ENCODE data around the gene APOL4. TPM values are rescaled to one million over a fixed set of nuclear protein-coding genes. Genes with fewer than 3 reads are reported as not detected.
"Not testable (repeated sequence)": the region's sequence is repeated elsewhere in the genome, so short reads cannot be mapped to it uniquely, and the experiment has no call there.

Gene APOL4
- total and polyA plus RNA-seq, 5 experiments from 2014 or later, result not detected

- peaks cover 5 to 15% (median 9%) of the 10 kb centered on the region in 5 donors for H3K27me3 Mint-ChIP-seq
- ATAC-seq, H3K36me3 Mint-ChIP-seq, H3K4me3 Mint-ChIP-seq, DNase-seq, H3K9me3 Mint-ChIP-seq, POLR2A ChIA-PET: not testable (repeated sequence)
- H3K4me1 Mint-ChIP-seq, result peaks cover 4 to 26% (median 8%) of the 10 kb centered on the region in 4 donors
- H3K27ac Mint-ChIP-seq, result peak overlapping the region in 1 of 10 donors; percentile 67
Measured at GRCh38 chr22:36202906-36203305, 1.3 kb upstream of the APOL4 start.

- H3K36me3 Mint-ChIP-seq, H3K4me3 Mint-ChIP-seq, H3K9me3 Mint-ChIP-seq, POLR2A ChIA-PET, DNase-seq, H3K27ac Mint-ChIP-seq, ATAC-seq: not testable (repeated sequence)
- peaks cover 11 to 39% (median 19%) of the 10 kb centered on the region in 4 donors for H3K4me1 Mint-ChIP-seq
- peaks cover 3 to 15% (median 9%) of the 10 kb centered on the region in 5 donors for H3K27me3 Mint-ChIP-seq
Measured at GRCh38 chr22:36201025-36201424, 584 bp downstream of the APOL4 start.

GRCh38 chr22:36199001-36199551 lies 2.5 kb downstream of the APOL4 start:
- H3K27ac Mint-ChIP-seq, result peak overlapping the region in 1 of 10 donors; percentile 11
- ATAC-seq (no peak), DNase-seq (no peak)
- peaks cover 9 to 25% (median 19%) of the 10 kb centered on the region in 4 donors for H3K4me1 Mint-ChIP-seq
- no peak overlapping the region for H3K4me3 Mint-ChIP-seq
- no peaks in the 10 kb centered on the region for H3K36me3 Mint-ChIP-seq
- peaks cover under 1 to 14% (median 5%) of the 10 kb centered on the region in 5 donors for H3K27me3 Mint-ChIP-seq
- POLR2A ChIA-PET, result no interaction called here
- H3K9me3 Mint-ChIP-seq, result no peaks in the 10 kb centered on the region

- peak overlapping the region in 4 of 10 donors; percentile 11 to 82 (median 58) for H3K27ac Mint-ChIP-seq
- DNase-seq (no peak), ATAC-seq (no peak)
- no peaks in the 10 kb centered on the region for H3K9me3 Mint-ChIP-seq
- H3K36me3 Mint-ChIP-seq, result no peaks in the 10 kb centered on the region
- no peak overlapping the region for H3K4me3 Mint-ChIP-seq
- POLR2A ChIA-PET, result no interaction called here
- H3K4me1 Mint-ChIP-seq, result peaks cover 9 to 25% (median 19%) of the 10 kb centered on the region in 4 donors
- peaks cover 0 to 14% (median 3%) of the 10 kb centered on the region in 5 donors for H3K27me3 Mint-ChIP-seq
Measured at GRCh38 chr22:36198536-36198935, 3.1 kb downstream of the APOL4 start.

- Mint-ChIP-seq H3K9me3 (no peaks in the 10 kb centered on the region), H3K4me3 (peak overlapping the region in 1 of 10 donors; percentile 49), H3K27ac (peak overlapping the region in 6 of 10 donors; percentile 3 to 78 (median 42)), H3K4me1 (peaks cover 9 to 24% (median 19%) of the 10 kb centered on the region in 4 donors), H3K36me3 (no peaks in the 10 kb centered on the region), H3K27me3 (peaks cover 0 to 6% (median 2%) of the 10 kb centered on the region in 5 donors)
- DNase-seq, result no peak
- POLR2A ChIA-PET, result interaction anchor here (0.7 kb wide), 1 partner anchor 113 kb away, joined by 3 read pairs; no protein-coding TSS in a partner anchor
- peak in 1 of 2 donors; percentile 9 for ATAC-seq
Measured at GRCh38 chr22:36197514-36198146, 4.0 kb downstream of the APOL4 start.

- peak; percentile 54 to 61 for ATAC-seq
- Mint-ChIP-seq H3K27me3 (peaks cover 0 to 4% (median 1%) of the 10 kb centered on the region in 5 donors), H3K4me3 (peak overlapping the region in 2 of 10 donors; percentile 30 to 49), H3K4me1 (peaks cover 9 to 24% (median 19%) of the 10 kb centered on the region in 4 donors), H3K36me3 (no peaks in the 10 kb centered on the region), H3K27ac (peak overlapping the region in 7 of 10 donors; percentile 6 to 78 (median 43)), H3K9me3 (no peaks in the 10 kb centered on the region)
- DNase-seq, result no peak
- POLR2A ChIA-PET, result interaction anchor here (0.7 kb wide), 1 partner anchor 113 kb away, joined by 3 read pairs; no protein-coding TSS in a partner anchor
Measured at GRCh38 chr22:36197065-36197440, 4.6 kb downstream of the APOL4 start.

GRCh38 chr22:36196254-36197064 lies 5.2 kb downstream of the APOL4 start:
- H3K27ac Mint-ChIP-seq, result peak overlapping the region in 4 of 10 donors; percentile 13 to 52 (median 27)
- no peak overlapping the region for H3K4me3 Mint-ChIP-seq
- H3K27me3 Mint-ChIP-seq, result peaks cover 0 to 2% (median 0%) of the 10 kb centered on the region in 5 donors
- no peak for DNase-seq
- H3K9me3 Mint-ChIP-seq, result no peaks in the 10 kb centered on the region
- H3K36me3 Mint-ChIP-seq, result no peaks in the 10 kb centered on the region
- no peak for ATAC-seq
- POLR2A ChIA-PET, result no interaction called here
- H3K4me1 Mint-ChIP-seq, result peaks cover 9 to 24% (median 19%) of the 10 kb centered on the region in 4 donors

GRCh38 chr22:36194971-36195370 lies 6.6 kb downstream of the APOL4 start:
- Mint-ChIP-seq H3K36me3 (no peaks in the 10 kb centered on the region), H3K4me1 (peaks cover 9 to 24% (median 19%) of the 10 kb centered on the region in 4 donors), H3K27me3 (peaks cover 0 to 2% (median 0%) of the 10 kb centered on the region in 5 donors), H3K27ac (no peak overlapping the region), H3K9me3 (no peaks in the 10 kb centered on the region), H3K4me3 (no peak overlapping the region)
- ATAC-seq (peak; percentile 65 to 84), DNase-seq (peak in 8 of 10 donors; percentile 7 to 48 (median 27))
- POLR2A ChIA-PET, result interaction anchor here (1.1 kb wide), 1 partner anchor 57 kb away, joined by 3 read pairs; no protein-coding TSS in a partner anchor

GRCh38 chr22:36194385-36194784 lies 7.2 kb downstream of the APOL4 start:
- POLR2A ChIA-PET, result no interaction called here
- peaks cover 0 to 5% (median 0%) of the 10 kb centered on the region in 5 donors for H3K27me3 Mint-ChIP-seq
- no peaks in the 10 kb centered on the region for H3K9me3 Mint-ChIP-seq

GRCh38 chr22:36193577-36193976 lies 8.0 kb downstream of the APOL4 start:
- Mint-ChIP-seq H3K4me1 (peaks cover 8 to 24% (median 19%) of the 10 kb centered on the region in 4 donors), H3K27ac (peak overlapping the region in 2 of 10 donors; percentile 29 to 40), H3K36me3 (no peaks in the 10 kb centered on the region), H3K27me3 (peaks cover 0 to 5% (median 0%) of the 10 kb centered on the region in 5 donors), H3K4me3 (no peak overlapping the region), H3K9me3 (no peaks in the 10 kb centered on the region)
- DNase-seq (no peak), ATAC-seq (no peak)
- POLR2A ChIA-PET, result no interaction called here

More at GRCh38 chr22:36194385-36194784, 7.2 kb downstream of the APOL4 start:
- Mint-ChIP-seq H3K4me3 (no peak overlapping the region), H3K4me1 (peaks cover 8 to 24% (median 19%) of the 10 kb centered on the region in 4 donors), H3K27ac (no peak overlapping the region), H3K36me3 (no peaks in the 10 kb centered on the region)
- no peak for DNase-seq
- ATAC-seq, result no peak

GRCh38 chr22:36193171-36193570 lies 8.4 kb downstream of the APOL4 start:
- no peaks in the 10 kb centered on the region for H3K36me3 Mint-ChIP-seq
- ATAC-seq (no peak), DNase-seq (no peak)
- H3K27ac Mint-ChIP-seq, result no peak overlapping the region
- peaks cover 5 to 22% (median 15%) of the 10 kb centered on the region in 4 donors for H3K4me1 Mint-ChIP-seq
- peaks cover 0 to 5% (median 0%) of the 10 kb centered on the region in 5 donors for H3K27me3 Mint-ChIP-seq
- no peak overlapping the region for H3K4me3 Mint-ChIP-seq
- no peaks in the 10 kb centered on the region for H3K9me3 Mint-ChIP-seq
- POLR2A ChIA-PET, result no interaction called here

- H3K27me3 Mint-ChIP-seq, result peaks cover 0 to 5% (median 0%) of the 10 kb centered on the region in 5 donors
- H3K27ac Mint-ChIP-seq, result no peak overlapping the region
- no peaks in the 10 kb centered on the region for H3K36me3 Mint-ChIP-seq
- POLR2A ChIA-PET, result no interaction called here
- ATAC-seq (no peak), DNase-seq (no peak)
- no peak overlapping the region for H3K4me3 Mint-ChIP-seq
- H3K4me1 Mint-ChIP-seq, result peaks cover 2 to 15% (median 10%) of the 10 kb centered on the region in 4 donors
- H3K9me3 Mint-ChIP-seq, result no peaks in the 10 kb centered on the region
Measured at GRCh38 chr22:36192542-36192941, 9.1 kb downstream of the APOL4 start.

Data from naive thymus-derived CD8-positive, alpha-beta T cell (primary cell).